Ovary (tissue), 3 donors: ENCODE measurements around the gene FAM13A.

Experiments
- CTCF ChIP-seq, 3 donors: fragments of 450-650 bp in 2 of 3; fragments of 200-600 bp in 1 of 3; IDR thresholded peaks; one replicate each; pipeline versions ENCODE4 v1.5.1 to v1.8.0; 2016 to 2022; ENCODE audit warnings: antibody characterized with exemption in 3 of 3, mild to moderate bottlenecking in 1 of 3
- EP300 ChIP-seq: sonication (generic); formaldehyde crosslinking; IDR thresholded peaks from one replicate; pipeline ENCODE4 v1.6.1; 2017; ENCODE audit warnings: antibody characterized with exemption
- POLR2A ChIP-seq: fragments of 450-650 bp; IDR thresholded peaks from one replicate; pipeline ENCODE4 v1.6.1; 2017; ENCODE audit warnings: antibody characterized with exemption, mild to moderate bottlenecking, moderate library complexity
- donor health status: DM: no; HTN: no; CAD: no.

- TF ChIP-seq POLR2A (no peak), CTCF (IDR thresholded peaks at IDR 0.05) (no peak), EP300 (no peak)
Measured at GRCh38 chr4:88870428-88870827, 186.6 kb downstream of the FAM13A start.
